ENCODE data around the gene RBMS1. TPM values are rescaled to one million over a fixed set of nuclear protein-coding genes. Genes with fewer than 3 reads are reported as not detected.

RBMS1 gene
- total and polyA plus RNA-seq, 2 experiments from 2014 or later: 55.5 to 94.8 TPM

DNA sequence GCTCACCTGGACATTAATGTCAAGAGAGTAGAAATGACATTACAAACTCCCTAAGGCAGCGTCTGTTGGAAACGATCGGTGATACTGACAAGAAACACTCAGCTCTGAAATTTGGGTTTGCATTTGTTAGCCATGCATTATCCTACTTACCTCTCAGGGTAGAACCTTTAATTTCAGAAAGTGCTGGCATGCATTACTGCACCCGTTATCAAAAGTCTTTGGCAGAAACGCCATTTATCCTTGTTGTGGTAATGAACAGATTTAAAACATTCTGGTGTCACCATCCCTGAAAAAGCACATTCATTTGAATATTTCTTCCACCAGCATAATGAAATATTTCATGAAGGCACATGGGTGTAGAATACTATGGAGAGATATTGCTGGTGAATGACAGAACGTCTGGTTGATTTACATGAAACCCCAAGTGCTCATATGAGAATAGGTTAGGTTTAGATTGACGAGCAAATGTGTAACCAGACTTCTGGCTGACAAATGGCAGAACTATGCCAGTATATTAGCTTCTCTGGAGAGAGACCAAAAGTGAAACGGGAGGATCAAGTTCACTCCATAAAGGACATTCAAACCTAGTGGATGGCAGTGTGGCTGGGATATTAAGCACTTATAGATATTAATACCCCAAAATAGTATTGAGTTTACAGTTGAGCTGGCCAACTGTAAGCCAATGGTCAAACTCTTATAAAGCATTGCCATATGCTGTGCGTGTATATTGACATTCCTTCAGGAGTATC is 240.0 kb downstream of the RBMS1 start:
- no peak overlapping the region for H3K4me2 ChIP-seq
- Mint-ChIP-seq H3K9me3 (no peaks in the 10 kb centered on the region; the same call in 2 of the 3 replicates), H3K27ac (no peak overlapping the region), H3K4me1 (no peaks in the 10 kb centered on the region; the same call in 2 of the 3 replicates), H3K4me3 (no peak overlapping the region), H3K36me3 (ENCODE audit: low read depth) (no peaks in the 10 kb centered on the region), H3K27me3 (ENCODE audit: insufficient read depth, low read depth, poor library complexity) (no peaks in the 10 kb centered on the region)
- H2AFZ ChIP-seq: no peak overlapping the region
- no peaks in the 10 kb centered on the region for H3K9me2 ChIP-seq (ENCODE audit: insufficient read depth)
- no peaks in the 10 kb centered on the region for H3F3A ChIP-seq (replicated peaks; ENCODE audit: low read depth)
- no peak overlapping the region for H3K27ac ChIP-seq (ENCODE audit: low read depth)
- no peaks in the 10 kb centered on the region for H3K27me3 ChIP-seq (ENCODE audit: insufficient read depth)
- H3K4me3 ChIP-seq: no peak overlapping the region
- DNase-seq (ENCODE audit: low spot score) (no peak), ATAC-seq (no peak)
- no peaks in the 10 kb centered on the region for H3K36me3 ChIP-seq (ENCODE audit: insufficient read depth)
- no peaks in the 10 kb centered on the region for H4K20me1 ChIP-seq (replicated peaks; ENCODE audit: insufficient read depth)
- H3K4me1 ChIP-seq (ENCODE audit: insufficient read depth): no peaks in the 10 kb centered on the region
- TF ChIP-seq ZNF331 (CRISPR knock-in tag; IDR thresholded peaks at IDR 0.05; ENCODE audit: low read depth) (no peak), REST (IDR thresholded peaks at IDR 0.05; ENCODE audit: unreplicated experiment) (no peak), NANOG (IDR thresholded peaks at IDR 0.05; ENCODE audit: borderline replicate concordance) (no peak), JUNB (IDR thresholded peaks at IDR 0.05; ENCODE audit: unreplicated experiment) (no peak), CREB1 (CRISPR knock-in tag; IDR thresholded peaks at IDR 0.05; ENCODE audit: low read depth) (no peak), STAT1 (IDR thresholded peaks at IDR 0.05; ENCODE audit: unreplicated experiment) (no peak), ZNF114 (CRISPR knock-in tag; IDR thresholded peaks at IDR 0.05) (no peak), EZH2phosphoT487 (IDR thresholded peaks at IDR 0.05; ENCODE audit: unreplicated experiment) (no peak), POLR2AphosphoS5 (IDR thresholded peaks at IDR 0.05; ENCODE audit: low read depth) (no peak), EZH2 (IDR thresholded peaks at IDR 0.05; ENCODE audit: low read depth, unreplicated experiment) (no peak)
- TF ChIP-seq, protein P1, sequence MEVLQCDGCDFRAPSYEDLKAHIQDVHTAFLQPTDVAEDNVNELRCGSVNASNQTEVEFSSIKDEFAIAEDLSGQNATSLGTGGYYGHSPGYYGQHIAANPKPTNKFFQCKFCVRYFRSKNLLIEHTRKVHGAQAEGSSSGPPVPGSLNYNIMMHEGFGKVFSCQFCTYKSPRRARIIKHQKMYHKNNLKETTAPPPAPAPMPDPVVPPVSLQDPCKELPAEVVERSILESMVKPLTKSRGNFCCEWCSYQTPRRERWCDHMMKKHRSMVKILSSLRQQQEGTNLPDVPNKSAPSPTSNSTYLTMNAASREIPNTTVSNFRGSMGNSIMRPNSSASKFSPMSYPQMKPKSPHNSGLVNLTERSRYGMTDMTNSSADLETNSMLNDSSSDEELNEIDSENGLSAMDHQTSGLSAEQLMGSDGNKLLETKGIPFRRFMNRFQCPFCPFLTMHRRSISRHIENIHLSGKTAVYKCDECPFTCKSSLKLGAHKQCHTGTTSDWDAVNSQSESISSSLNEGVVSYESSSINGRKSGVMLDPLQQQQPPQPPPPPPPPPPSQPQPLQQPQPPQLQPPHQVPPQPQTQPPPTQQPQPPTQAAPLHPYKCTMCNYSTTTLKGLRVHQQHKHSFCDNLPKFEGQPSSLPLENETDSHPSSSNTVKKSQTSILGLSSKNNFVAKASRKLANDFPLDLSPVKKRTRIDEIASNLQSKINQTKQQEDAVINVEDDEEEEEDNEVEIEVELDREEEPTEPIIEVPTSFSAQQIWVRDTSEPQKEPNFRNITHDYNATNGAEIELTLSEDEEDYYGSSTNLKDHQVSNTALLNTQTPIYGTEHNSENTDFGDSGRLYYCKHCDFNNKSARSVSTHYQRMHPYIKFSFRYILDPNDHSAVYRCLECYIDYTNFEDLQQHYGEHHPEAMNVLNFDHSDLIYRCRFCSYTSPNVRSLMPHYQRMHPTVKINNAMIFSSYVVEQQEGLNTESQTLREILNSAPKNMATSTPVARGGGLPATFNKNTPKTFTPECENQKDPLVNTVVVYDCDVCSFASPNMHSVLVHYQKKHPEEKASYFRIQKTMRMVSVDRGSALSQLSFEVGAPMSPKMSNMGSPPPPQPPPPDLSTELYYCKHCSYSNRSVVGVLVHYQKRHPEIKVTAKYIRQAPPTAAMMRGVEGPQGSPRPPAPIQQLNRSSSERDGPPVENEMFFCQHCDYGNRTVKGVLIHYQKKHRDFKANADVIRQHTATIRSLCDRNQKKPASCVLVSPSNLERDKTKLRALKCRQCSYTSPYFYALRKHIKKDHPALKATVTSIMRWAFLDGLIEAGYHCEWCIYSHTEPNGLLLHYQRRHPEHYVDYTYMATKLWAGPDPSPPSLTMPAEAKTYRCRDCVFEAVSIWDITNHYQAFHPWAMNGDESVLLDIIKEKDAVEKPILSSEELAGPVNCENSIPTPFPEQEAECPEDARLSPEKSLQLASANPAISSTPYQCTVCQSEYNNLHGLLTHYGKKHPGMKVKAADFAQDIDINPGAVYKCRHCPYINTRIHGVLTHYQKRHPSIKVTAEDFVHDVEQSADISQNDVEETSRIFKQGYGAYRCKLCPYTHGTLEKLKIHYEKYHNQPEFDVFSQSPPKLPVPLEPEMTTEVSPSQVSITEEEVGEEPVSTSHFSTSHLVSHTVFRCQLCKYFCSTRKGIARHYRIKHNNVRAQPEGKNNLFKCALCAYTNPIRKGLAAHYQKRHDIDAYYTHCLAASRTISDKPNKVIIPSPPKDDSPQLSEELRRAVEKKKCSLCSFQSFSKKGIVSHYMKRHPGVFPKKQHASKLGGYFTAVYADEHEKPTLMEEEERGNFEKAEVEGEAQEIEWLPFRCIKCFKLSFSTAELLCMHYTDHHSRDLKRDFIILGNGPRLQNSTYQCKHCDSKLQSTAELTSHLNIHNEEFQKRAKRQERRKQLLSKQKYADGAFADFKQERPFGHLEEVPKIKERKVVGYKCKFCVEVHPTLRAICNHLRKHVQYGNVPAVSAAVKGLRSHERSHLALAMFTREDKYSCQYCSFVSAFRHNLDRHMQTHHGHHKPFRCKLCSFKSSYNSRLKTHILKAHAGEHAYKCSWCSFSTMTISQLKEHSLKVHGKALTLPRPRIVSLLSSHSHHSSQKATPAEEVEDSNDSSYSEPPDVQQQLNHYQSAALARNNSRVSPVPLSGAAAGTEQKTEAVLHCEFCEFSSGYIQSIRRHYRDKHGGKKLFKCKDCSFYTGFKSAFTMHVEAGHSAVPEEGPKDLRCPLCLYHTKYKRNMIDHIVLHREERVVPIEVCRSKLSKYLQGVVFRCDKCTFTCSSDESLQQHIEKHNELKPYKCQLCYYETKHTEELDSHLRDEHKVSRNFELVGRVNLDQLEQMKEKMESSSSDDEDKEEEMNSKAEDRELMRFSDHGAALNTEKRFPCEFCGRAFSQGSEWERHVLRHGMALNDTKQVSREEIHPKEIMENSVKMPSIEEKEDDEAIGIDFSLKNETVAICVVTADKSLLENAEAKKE (CRISPR knock-in tag; IDR thresholded peaks at IDR 0.05): no peak
- TF ChIP-seq, protein P2, sequence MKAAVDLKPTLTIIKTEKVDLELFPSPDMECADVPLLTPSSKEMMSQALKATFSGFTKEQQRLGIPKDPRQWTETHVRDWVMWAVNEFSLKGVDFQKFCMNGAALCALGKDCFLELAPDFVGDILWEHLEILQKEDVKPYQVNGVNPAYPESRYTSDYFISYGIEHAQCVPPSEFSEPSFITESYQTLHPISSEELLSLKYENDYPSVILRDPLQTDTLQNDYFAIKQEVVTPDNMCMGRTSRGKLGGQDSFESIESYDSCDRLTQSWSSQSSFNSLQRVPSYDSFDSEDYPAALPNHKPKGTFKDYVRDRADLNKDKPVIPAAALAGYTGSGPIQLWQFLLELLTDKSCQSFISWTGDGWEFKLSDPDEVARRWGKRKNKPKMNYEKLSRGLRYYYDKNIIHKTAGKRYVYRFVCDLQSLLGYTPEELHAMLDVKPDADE (IDR thresholded peaks at IDR 0.05): no peak
- TF ChIP-seq, protein P3, sequence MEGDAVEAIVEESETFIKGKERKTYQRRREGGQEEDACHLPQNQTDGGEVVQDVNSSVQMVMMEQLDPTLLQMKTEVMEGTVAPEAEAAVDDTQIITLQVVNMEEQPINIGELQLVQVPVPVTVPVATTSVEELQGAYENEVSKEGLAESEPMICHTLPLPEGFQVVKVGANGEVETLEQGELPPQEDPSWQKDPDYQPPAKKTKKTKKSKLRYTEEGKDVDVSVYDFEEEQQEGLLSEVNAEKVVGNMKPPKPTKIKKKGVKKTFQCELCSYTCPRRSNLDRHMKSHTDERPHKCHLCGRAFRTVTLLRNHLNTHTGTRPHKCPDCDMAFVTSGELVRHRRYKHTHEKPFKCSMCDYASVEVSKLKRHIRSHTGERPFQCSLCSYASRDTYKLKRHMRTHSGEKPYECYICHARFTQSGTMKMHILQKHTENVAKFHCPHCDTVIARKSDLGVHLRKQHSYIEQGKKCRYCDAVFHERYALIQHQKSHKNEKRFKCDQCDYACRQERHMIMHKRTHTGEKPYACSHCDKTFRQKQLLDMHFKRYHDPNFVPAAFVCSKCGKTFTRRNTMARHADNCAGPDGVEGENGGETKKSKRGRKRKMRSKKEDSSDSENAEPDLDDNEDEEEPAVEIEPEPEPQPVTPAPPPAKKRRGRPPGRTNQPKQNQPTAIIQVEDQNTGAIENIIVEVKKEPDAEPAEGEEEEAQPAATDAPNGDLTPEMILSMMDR (conservative IDR thresholded peaks at IDR 0.05; ENCODE audit: low read depth in 2 of 2): no peak
- H3K79me2 ChIP-seq (replicated peaks; ENCODE audit: insufficient read depth): no peaks in the 10 kb centered on the region

Data from GM23338 (cell line).